Adrenal gland (tissue), 5 donors: ENCODE results near the gene EBF3.

Experiments
- POLR2A ChIP-seq, 2 donors: fragments of 450-650 bp; IDR thresholded peaks; one replicate each; pipeline ENCODE4 v1.6.1; 2017; ENCODE audit warnings: antibody characterized with exemption in 2 of 2, mild to moderate bottlenecking in 2 of 2, moderate library complexity in 1 of 2
- TF ChIP-seq, protein P1 (sequence below), 6 experiments: fragments of 450-650 bp in 4 of 6; fragments of 200-600 bp in 2 of 6; sonication (generic) in 1 of 6; IDR thresholded peaks; 1 replicate in 5 of 6; 2 replicates in 1 of 6; pipeline versions ENCODE4 v1.5.1 to v1.8.0; 2016 to 2021; ENCODE audit warnings: antibody characterized with exemption in 6 of 6, mild to moderate bottlenecking in 2 of 6, moderate library complexity in 1 of 6
- donor health status: DM: no; HTN: no; CAD: no.

DNA sequence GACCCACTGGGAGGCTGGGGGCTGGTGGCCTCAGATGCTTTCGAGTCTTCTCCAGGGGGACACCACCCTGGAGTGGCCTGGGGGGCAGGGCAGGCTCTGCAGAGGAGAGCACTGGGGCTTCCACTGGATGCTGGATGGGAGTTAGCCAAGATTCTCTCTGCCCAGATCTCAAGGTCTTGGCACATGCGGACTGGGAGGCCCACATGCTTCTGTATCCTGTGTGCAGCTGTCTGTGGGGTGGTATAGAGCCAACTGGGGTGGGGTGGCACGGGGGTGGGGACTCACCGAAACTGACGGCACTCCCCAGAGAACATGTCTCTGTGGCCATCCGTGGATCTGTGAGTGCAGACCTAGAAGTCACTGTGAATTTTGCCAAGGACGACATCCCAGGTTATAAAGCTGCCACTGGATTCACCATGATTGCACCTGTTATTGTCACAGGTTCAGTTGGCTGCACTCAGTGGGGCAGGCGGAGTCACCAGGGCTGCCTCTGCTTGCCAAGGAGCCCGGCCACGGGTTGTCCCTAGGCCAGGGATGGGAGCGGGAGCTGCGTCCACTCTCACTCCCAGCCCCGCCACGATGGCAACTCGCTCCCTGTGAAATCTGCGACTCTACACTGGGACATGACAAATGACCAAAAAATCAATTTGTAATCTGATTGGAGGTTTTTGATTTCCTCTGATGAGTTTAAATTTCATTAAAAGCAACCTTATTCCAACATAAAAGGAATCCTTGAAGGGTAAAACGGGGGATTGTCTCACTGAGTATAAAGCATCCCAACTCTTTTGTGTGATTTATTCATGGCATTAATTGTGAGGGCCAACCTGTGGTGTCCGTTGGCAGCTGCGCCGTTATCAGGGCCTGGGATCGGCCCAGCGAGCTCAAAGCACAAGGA, 131.3 kb downstream of the EBF3 start:
- TF ChIP-seq, protein P1, sequence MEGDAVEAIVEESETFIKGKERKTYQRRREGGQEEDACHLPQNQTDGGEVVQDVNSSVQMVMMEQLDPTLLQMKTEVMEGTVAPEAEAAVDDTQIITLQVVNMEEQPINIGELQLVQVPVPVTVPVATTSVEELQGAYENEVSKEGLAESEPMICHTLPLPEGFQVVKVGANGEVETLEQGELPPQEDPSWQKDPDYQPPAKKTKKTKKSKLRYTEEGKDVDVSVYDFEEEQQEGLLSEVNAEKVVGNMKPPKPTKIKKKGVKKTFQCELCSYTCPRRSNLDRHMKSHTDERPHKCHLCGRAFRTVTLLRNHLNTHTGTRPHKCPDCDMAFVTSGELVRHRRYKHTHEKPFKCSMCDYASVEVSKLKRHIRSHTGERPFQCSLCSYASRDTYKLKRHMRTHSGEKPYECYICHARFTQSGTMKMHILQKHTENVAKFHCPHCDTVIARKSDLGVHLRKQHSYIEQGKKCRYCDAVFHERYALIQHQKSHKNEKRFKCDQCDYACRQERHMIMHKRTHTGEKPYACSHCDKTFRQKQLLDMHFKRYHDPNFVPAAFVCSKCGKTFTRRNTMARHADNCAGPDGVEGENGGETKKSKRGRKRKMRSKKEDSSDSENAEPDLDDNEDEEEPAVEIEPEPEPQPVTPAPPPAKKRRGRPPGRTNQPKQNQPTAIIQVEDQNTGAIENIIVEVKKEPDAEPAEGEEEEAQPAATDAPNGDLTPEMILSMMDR (IDR thresholded peaks at IDR 0.05) = no peak
- TF ChIP-seq POLR2A (IDR thresholded peaks at IDR 0.05) = no peak
